Measurements from ENCODE around the gene RPS6KB1. TPM values are rescaled to one million over a fixed set of nuclear protein-coding genes. Genes with fewer than 3 reads are reported as not detected.

Gene RPS6KB1
- total and polyA plus RNA-seq, 2 of the 8 experiments (the other 6 are each of a cell fraction or from before 2014, with no cell fraction given), result 3.4 to 28.4 TPM

GRCh38 chr17:59890720-59891119 lies 2.2 kb upstream of the RPS6KB1 start (continued):
- TF ChIP-seq EP300 (IDR thresholded peaks at IDR 0.05; ENCODE audit: borderline replicate concordance in 1 of 2, low read depth in 2 of 2, low read length in 2 of 2), result no peak
- TF ChIP-seq, protein P1, sequence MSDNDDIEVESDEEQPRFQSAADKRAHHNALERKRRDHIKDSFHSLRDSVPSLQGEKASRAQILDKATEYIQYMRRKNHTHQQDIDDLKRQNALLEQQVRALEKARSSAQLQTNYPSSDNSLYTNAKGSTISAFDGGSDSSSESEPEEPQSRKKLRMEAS (IDR thresholded peaks at IDR 0.05), result no peak
- TF ChIP-seq RFX5 (IDR thresholded peaks at IDR 0.05; ENCODE audit: borderline replicate concordance, low read depth, low read length), result no peak
- TF ChIP-seq RXRA (IDR thresholded peaks at IDR 0.05; ENCODE audit: insufficient read depth, low read depth, low read length), result no peak
- TF ChIP-seq TCF12 (IDR thresholded peaks at IDR 0.05; ENCODE audit: low read depth, low read length), result no peak
- no peak for TF ChIP-seq RNF2 (IDR thresholded peaks at IDR 0.05; ENCODE audit: borderline replicate concordance, low read depth, low read length, missing control alignments, poor library complexity, severe bottlenecking)
- no peak for TF ChIP-seq SP4 (IDR thresholded peaks at IDR 0.05; ENCODE audit: low read length)

Data from H1 (cell line).